CD4-positive, CD25-positive, alpha-beta regulatory T cell (primary cell): Measurements from ENCODE around the gene CACYBP. TPM values are rescaled to one million over a fixed set of nuclear protein-coding genes. Genes with fewer than 3 reads are reported as not detected.
A peak's percentile ranks its signal among the peaks of the same experiment; 100 is the strongest.

Experiments used
- ATAC-seq, 2 donors: fragments of 150-1000 bp; cut with Tn5 transposase; one replicate each; pipeline ENCODE4 v1.10.0; 2021; ENCODE audit warnings: low read depth in 2 of 2, moderate number of reproducible peaks in 2 of 2, moderate library complexity in 1 of 2
- DNase-seq, 3 donors: peaks; one replicate each; pipeline versions ENCODE4 v3.0.0 to v3.0.0-alpha.2; 2012 to 2022; ENCODE audit warnings: mixed read lengths in 1 of 3
- H3K27ac ChIP-seq: one replicate; pipeline ENCODE4 v1.7.0; 2013; ENCODE audit warnings: mild to moderate bottlenecking, low read length; ENCODE audit not compliant: insufficient read depth, poor library complexity, severe bottlenecking
- H3K27me3 ChIP-seq: one replicate; pipeline ENCODE4 v1.7.0; 2013; ENCODE audit warnings: low read length; ENCODE audit not compliant: control insufficient read depth, insufficient read depth
- H3K36me3 ChIP-seq: one replicate; pipeline ENCODE4 v1.7.0; 2013; ENCODE audit warnings: mild to moderate bottlenecking, low read length, moderate library complexity; ENCODE audit not compliant: control insufficient read depth, insufficient read depth
- H3K4me1 ChIP-seq: 2 replicates; pipeline ENCODE4 v1.7.0; 2013; ENCODE audit warnings: mild to moderate bottlenecking, low read length; ENCODE audit not compliant: insufficient read depth, control insufficient read depth, poor library complexity, severe bottlenecking
- H3K4me3 ChIP-seq: one replicate; pipeline ENCODE4 v1.7.0; 2013; ENCODE audit warnings: low read depth, mild to moderate bottlenecking, low read length, moderate library complexity
- H3K9me3 ChIP-seq, 2 experiments: 1 replicate in 1 of 2; 2 replicates in 1 of 2; pipeline ENCODE4 v1.7.0; 2013; ENCODE audit warnings: low read length in 2 of 2, mild to moderate bottlenecking in 1 of 2, moderate library complexity in 1 of 2; ENCODE audit not compliant: control insufficient read depth in 2 of 2
- H3K27ac Mint-ChIP-seq, 3 donors: one replicate each; pipeline ENCODE4 v1.8.0; 2020 to 2022; ENCODE audit warnings: mild to moderate bottlenecking in 3 of 3, mixed read lengths in 3 of 3, moderate library complexity in 2 of 3
- H3K27me3 Mint-ChIP-seq: one replicate; pipeline ENCODE4 v1.8.0; 2022; ENCODE audit warnings: mild to moderate bottlenecking, mixed read lengths
- H3K36me3 Mint-ChIP-seq: one replicate; pipeline ENCODE4 v1.8.0; 2020; ENCODE audit warnings: mixed read lengths
- H3K4me1 Mint-ChIP-seq, 4 donors: one replicate each; pipeline ENCODE4 v1.8.0; 2020 to 2022; ENCODE audit warnings: mixed read lengths in 4 of 4, mild to moderate bottlenecking in 1 of 4
- H3K4me3 Mint-ChIP-seq, 4 donors: one replicate each; pipeline ENCODE4 v1.8.0; 2020 to 2022; ENCODE audit warnings: mild to moderate bottlenecking in 4 of 4, mixed read lengths in 4 of 4, moderate library complexity in 3 of 4
- H3K9me3 Mint-ChIP-seq, 7 donors: one replicate each; pipeline ENCODE4 v1.8.0; 2020 to 2022; ENCODE audit warnings: mixed read lengths in 7 of 7, mild to moderate bottlenecking in 3 of 7, moderate library complexity in 2 of 7
- polyA plus RNA-seq, 4 donors: library from polyadenylated mRNA; unstranded; fragments of 300-500 nt; fragmentation: Illumina TruSeq; gene quantifications; one replicate each; pipeline ENCODE4 v1.2.3, GENCODE V29; 2021
- total RNA-seq: library from RNA; stranded (reverse); gene quantifications from one replicate; pipeline ENCODE4 v1.2.3, GENCODE V29; 2022

Gene CACYBP
- total and polyA plus RNA-seq, 5 donors from 2014 or later = 88.1 to 217 (median 180) TPM

DNA sequence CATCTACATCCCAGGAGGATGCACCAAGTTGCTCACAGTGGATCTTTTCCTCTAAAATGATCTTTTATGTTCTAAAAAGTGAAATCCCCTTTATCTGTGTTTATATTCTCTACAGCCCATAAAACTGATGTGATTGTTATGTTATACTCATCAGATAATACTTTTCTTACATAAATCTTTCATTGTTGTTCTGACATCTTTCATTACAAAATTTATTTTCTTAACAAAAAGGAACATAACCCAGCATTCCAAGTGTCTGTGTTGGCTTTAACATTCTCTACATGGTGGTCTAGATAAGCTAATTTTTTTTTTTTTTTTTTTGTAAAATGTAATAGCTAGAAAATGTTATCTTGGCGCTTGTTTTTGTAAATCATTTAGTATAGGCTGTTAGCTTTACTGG, 8.3 kb upstream of the CACYBP start:
- H3K9me3 Mint-ChIP-seq = no peaks in the 10 kb centered on the region
- no peaks in the 10 kb centered on the region for H3K27me3 Mint-ChIP-seq
- H3K4me3 ChIP-seq = no peak overlapping the region
- no peak for ATAC-seq
- peak overlapping the region in 3 of 4 donors; percentile 19 to 58 (median 57) for H3K4me3 Mint-ChIP-seq
- peaks cover 24 to 36% (median 29%) of the 10 kb centered on the region in 4 donors for H3K4me1 Mint-ChIP-seq
- H3K27ac ChIP-seq = peak overlapping the region; percentile 66
- H3K27ac Mint-ChIP-seq = peak overlapping the region in 2 of 3 donors; percentile 26
- H3K4me1 ChIP-seq = peaks cover 17% of the 10 kb centered on the region
- H3K9me3 ChIP-seq = no peaks in the 10 kb centered on the region
- DNase-seq = no peak
- H3K36me3 ChIP-seq = peaks cover 13% of the 10 kb centered on the region
- no peaks in the 10 kb centered on the region for H3K27me3 ChIP-seq
- H3K36me3 Mint-ChIP-seq = peaks cover 28% of the 10 kb centered on the region

DNA sequence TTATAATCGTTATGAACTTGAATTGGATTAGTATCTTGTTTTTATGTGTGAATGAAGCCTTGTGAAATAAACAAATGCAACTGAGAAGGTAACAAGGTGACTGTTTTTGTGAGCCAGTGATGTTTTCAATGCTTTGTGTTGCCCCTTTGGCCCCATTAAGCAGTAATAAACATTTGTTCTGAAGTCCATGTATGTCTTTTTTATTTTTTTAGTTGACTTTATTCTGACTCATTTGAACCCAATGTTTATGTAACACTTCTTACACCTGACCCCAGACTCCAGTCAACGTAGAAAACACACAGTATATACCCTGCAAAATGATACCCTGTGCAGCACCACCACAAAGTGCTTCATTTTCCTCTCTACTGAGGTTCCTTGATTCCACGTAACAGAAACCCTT, 4.6 kb upstream of the CACYBP start:
- Mint-ChIP-seq H3K27ac (no peak overlapping the region), H3K4me1 (peaks cover 6 to 23% (median 18%) of the 10 kb centered on the region in 4 donors), H3K9me3 (no peaks in the 10 kb centered on the region), H3K27me3 (no peaks in the 10 kb centered on the region), H3K36me3 (peaks cover 11% of the 10 kb centered on the region), H3K4me3 (no peak overlapping the region)
- ATAC-seq (no peak), DNase-seq (no peak)
- Histone ChIP-seq H3K27ac (no peak overlapping the region), H3K4me3 (no peak overlapping the region), H3K27me3 (no peaks in the 10 kb centered on the region), H3K4me1 (peaks cover 20% of the 10 kb centered on the region), H3K36me3 (peaks cover 6% of the 10 kb centered on the region), H3K9me3 (no peaks in the 10 kb centered on the region)

DNA sequence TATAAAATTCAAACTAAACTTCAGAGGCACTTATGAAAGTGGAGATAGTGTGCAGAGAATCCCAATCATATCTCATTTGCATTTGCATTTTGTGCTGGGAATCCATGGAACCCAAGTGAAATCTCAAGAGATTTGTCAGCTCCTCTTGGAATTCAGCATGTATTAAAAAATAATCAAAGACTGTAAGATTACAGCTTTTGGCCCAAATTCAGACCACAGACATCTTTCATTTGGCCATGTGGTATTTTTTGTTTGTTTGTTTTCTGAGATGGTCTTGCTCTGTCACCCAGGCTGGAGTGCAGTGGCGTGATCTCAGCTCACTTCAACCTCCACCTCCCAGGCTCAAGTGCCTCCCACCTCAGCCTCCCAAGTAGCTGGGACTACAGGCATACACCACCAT, 3.8 kb upstream of the CACYBP start:
- Mint-ChIP-seq H3K4me1 (peaks cover 12 to 23% (median 15%) of the 10 kb centered on the region in 4 donors), H3K27me3 (no peaks in the 10 kb centered on the region), H3K36me3 (peaks cover 11% of the 10 kb centered on the region), H3K4me3 (no peak overlapping the region), H3K9me3 (no peaks in the 10 kb centered on the region), H3K27ac (no peak overlapping the region)
- peaks cover 19% of the 10 kb centered on the region for H3K4me1 ChIP-seq
- ATAC-seq (no peak), DNase-seq (no peak)
- peaks cover 6% of the 10 kb centered on the region for H3K36me3 ChIP-seq
- H3K4me3 ChIP-seq = no peak overlapping the region
- H3K9me3 ChIP-seq = no peaks in the 10 kb centered on the region
- no peak overlapping the region for H3K27ac ChIP-seq
- no peaks in the 10 kb centered on the region for H3K27me3 ChIP-seq

DNA sequence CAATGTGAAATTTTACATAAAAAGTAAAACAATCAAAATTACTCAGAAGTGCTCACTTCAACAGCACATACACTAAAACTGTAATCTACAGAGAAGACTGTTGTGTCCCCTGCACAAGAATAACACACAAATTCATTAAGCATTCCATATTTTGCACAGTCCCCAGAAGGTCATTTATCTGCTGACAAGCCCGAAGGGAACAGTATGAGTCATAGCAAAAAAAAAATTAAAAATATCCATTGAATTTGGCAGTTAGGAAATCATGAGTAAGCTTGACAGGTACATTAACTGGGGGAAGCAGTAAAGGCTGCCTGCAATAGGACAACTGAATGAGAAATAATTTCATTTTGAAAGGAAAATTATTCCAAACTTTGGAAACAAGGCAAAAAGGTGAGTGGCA, 3.3 kb upstream of the CACYBP start:
- Histone ChIP-seq H3K4me1 (peaks cover 23% of the 10 kb centered on the region), H3K36me3 (peaks cover 6% of the 10 kb centered on the region), H3K27ac (no peak overlapping the region), H3K4me3 (no peak overlapping the region), H3K9me3 (no peaks in the 10 kb centered on the region), H3K27me3 (no peaks in the 10 kb centered on the region)
- H3K4me3 Mint-ChIP-seq = peak overlapping the region in 1 of 4 donors; percentile 24
- peaks cover 10 to 26% (median 19%) of the 10 kb centered on the region in 4 donors for H3K4me1 Mint-ChIP-seq
- no peak overlapping the region for H3K27ac Mint-ChIP-seq
- DNase-seq (no peak), ATAC-seq (no peak)
- H3K27me3 Mint-ChIP-seq = no peaks in the 10 kb centered on the region
- H3K9me3 Mint-ChIP-seq = no peaks in the 10 kb centered on the region
- H3K36me3 Mint-ChIP-seq = peaks cover 9% of the 10 kb centered on the region

DNA sequence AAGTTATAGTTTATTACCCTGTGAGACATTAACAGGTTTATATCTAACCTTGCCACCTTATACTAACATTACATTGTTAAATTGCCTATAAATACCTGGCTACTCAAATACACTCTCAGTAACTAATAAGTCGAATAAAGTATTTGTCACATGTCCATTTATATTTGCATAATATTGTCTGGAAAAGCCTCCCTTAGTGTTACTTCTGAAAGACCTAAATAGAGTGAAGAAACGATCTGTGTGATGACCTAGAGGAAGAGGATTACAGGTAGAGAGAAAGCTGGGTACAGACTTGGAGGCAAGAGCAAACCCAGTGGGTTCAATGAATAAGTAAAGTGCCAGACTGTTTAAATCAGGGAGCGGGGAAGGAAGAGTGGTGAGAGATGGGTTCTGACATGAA, 2.7 kb upstream of the CACYBP start:
- DNase-seq = no peak
- H3K36me3 Mint-ChIP-seq = peaks cover 8% of the 10 kb centered on the region
- ATAC-seq = no peak
- H3K27ac ChIP-seq = peak overlapping the region; percentile 7
- peaks cover 6% of the 10 kb centered on the region for H3K36me3 ChIP-seq
- no peaks in the 10 kb centered on the region for H3K9me3 Mint-ChIP-seq
- H3K9me3 ChIP-seq = no peaks in the 10 kb centered on the region
- H3K27me3 Mint-ChIP-seq = no peaks in the 10 kb centered on the region
- H3K4me1 Mint-ChIP-seq = peaks cover 8 to 30% (median 22%) of the 10 kb centered on the region in 4 donors
- H3K4me3 ChIP-seq = no peak overlapping the region
- H3K27me3 ChIP-seq = no peaks in the 10 kb centered on the region
- peak overlapping the region in 1 of 3 donors; percentile 27 for H3K27ac Mint-ChIP-seq
- H3K4me1 ChIP-seq = peaks cover 29% of the 10 kb centered on the region
- peak overlapping the region in 2 of 4 donors; percentile 23 to 34 for H3K4me3 Mint-ChIP-seq

DNA sequence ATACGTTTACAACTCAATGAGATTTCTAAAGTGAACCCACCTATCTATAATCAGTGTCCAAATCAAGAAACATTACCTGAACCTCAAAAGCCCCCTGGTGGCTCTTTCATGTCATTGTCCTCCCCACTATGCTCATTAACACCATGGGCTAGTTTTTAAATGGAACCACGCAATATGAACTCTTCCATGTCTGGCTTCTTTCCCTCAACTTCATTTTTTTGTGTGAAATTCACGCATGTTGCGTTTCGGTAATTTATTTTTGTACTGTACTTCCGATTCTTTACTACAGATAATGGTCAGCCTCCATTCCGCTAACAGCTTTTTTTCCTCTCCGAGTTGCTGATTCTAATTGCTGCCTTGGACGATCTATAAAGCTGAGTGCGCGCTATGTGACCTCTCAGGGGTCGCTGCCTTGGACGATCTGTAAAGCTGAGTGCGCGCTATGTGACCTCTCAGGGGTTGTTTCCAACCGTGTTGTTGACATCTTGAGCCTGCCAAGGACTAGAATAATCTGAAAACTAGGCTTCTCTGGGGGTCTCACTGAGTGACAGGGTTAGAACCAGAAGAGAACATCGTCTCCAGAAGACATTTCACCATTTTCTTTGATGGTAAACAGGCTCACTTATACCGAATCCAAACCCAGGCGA, 1.1 kb upstream of the CACYBP start:
- Histone ChIP-seq H3K4me3 (peak overlapping the region; percentile 95), H3K27me3 (no peaks in the 10 kb centered on the region), H3K27ac (peak overlapping the region; percentile 99), H3K4me1 (peaks cover 43% of the 10 kb centered on the region), H3K36me3 (peaks cover 5% of the 10 kb centered on the region), H3K9me3 (no peaks in the 10 kb centered on the region)
- Mint-ChIP-seq H3K4me1 (peaks cover 6 to 44% (median 32%) of the 10 kb centered on the region in 4 donors), H3K9me3 (no peaks in the 10 kb centered on the region), H3K27ac (no peak overlapping the region), H3K36me3 (peaks cover 4% of the 10 kb centered on the region), H3K27me3 (no peaks in the 10 kb centered on the region), H3K4me3 (no peak overlapping the region)
- DNase-seq (peak; percentile 46 to 85 (median 76)), ATAC-seq (no peak)

DNA sequence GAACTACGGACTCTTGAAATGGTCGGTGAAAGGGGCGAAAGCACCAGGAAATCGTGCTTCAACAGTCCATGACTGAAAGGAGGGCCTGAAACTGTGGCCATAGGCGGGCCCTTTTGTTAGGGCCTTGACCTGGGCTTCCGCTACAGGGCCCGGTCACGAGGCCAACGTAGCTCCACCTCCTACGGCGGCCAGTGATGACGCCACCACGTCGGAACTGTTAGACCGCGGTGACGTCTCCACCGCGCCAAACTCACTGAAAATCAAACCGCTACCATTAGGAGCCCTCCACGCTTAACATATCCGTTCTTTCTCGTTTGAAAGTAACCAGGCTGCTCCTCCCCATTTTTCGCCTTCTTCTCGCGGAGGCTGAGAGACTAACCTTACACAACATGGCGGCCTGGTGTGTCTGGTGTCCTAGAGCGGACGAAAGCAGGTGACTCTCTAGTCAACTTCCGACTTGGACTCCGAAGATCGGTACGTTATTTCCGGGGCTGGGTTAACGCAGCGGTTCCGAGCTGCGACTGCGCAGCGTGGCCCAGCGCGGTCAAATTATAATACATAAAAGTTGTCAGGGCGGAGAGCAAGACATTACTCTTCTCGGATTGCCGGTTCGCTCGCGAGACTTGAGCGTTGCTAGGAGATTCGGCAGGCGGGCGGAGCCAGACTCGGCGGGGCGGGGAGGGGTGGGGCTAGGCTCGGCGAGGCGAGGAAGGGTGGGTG, 371 bp upstream of the CACYBP start:
- ATAC-seq (peak; percentile 78 to 81), DNase-seq (peak; percentile 96 to 99 (median 98))
- H3K4me3 Mint-ChIP-seq = no peak overlapping the region
- Histone ChIP-seq H3K4me3 (peak overlapping the region; percentile 95), H3K9me3 (no peaks in the 10 kb centered on the region), H3K27ac (peak overlapping the region; percentile 99), H3K27me3 (no peaks in the 10 kb centered on the region), H3K4me1 (peaks cover 46% of the 10 kb centered on the region), H3K36me3 (peaks cover 2% of the 10 kb centered on the region)
- H3K36me3 Mint-ChIP-seq = peaks cover 4% of the 10 kb centered on the region
- H3K27ac Mint-ChIP-seq = no peak overlapping the region
- peaks cover 0 to 49% (median 33%) of the 10 kb centered on the region in 4 donors for H3K4me1 Mint-ChIP-seq
- H3K27me3 Mint-ChIP-seq = no peaks in the 10 kb centered on the region
- H3K9me3 Mint-ChIP-seq = no peaks in the 10 kb centered on the region
